HepG2 (cell line): ENCODE data around the gene MPIG6B. TPM values are rescaled to one million over a fixed set of nuclear protein-coding genes. Genes with fewer than 3 reads are reported as not detected.

Experiments used
- ARHGAP35 ChIP-seq: sonication (generic); formaldehyde crosslinking; IDR thresholded peaks from 2 replicates; pipeline ENCODE4 v1.9.0; 2022; ENCODE audit warnings: mild to moderate bottlenecking, inconsistent platforms, moderate library complexity, missing genetic modification reagents, borderline replicate concordance
- ATF7-NPFF ChIP-seq: sonication (generic); formaldehyde crosslinking; IDR thresholded peaks from 2 replicates; pipeline ENCODE4 v1.8.1; 2023; ENCODE audit warnings: mild to moderate bottlenecking, low read depth, missing genetic modification reagents, moderate library complexity
- DDIT3 ChIP-seq: sonication (generic); formaldehyde crosslinking; IDR thresholded peaks from 2 replicates; pipeline ENCODE4 v1.4.0; 2020; ENCODE audit warnings: mild to moderate bottlenecking, missing genetic modification reagents
- DPF2 ChIP-seq: sonication (generic); formaldehyde crosslinking; IDR thresholded peaks from 2 replicates; pipeline ENCODE4 v1.4.0; 2020; ENCODE audit warnings: mild to moderate bottlenecking, low read depth, missing genetic modification reagents, borderline replicate concordance
- MAZ ChIP-seq, 2 experiments: sonication (generic) in 1 of 2; formaldehyde crosslinking in 1 of 2; IDR thresholded peaks; 2 replicates each; pipeline versions ENCODE4 v1.5.0 to v1.6.1; 2012 to 2020; ENCODE audit warnings: low read depth in 2 of 2, mild to moderate bottlenecking in 2 of 2, borderline replicate concordance in 1 of 2, improper control_type of control experiment in 1 of 2, low read length in 1 of 2, missing genetic modification reagents in 1 of 2, moderate library complexity in 1 of 2
- NR2F1 ChIP-seq, 2 experiments: fragments of 450-650 bp in 1 of 2; formaldehyde crosslinking in 1 of 2; IDR thresholded peaks; 2 replicates each; pipeline versions ENCODE4 v1.5.0 to v1.6.1; 2016 to 2020; ENCODE audit warnings: mild to moderate bottlenecking in 1 of 2, missing compliant biosample characterization in 1 of 2, missing genetic modification reagents in 1 of 2, moderate library complexity in 1 of 2
- PAX8 ChIP-seq: sonication (generic); formaldehyde crosslinking; IDR thresholded peaks from 2 replicates; pipeline ENCODE4 v1.8.0; 2022; ENCODE audit warnings: mild to moderate bottlenecking, missing genetic modification reagents, borderline replicate concordance
- PRPF4 ChIP-seq: fragments of 200-400 bp; formaldehyde crosslinking; IDR thresholded peaks from 2 replicates; pipeline ENCODE4 v1.6.1; 2016; ENCODE audit warnings: low read length, low read depth; ENCODE audit not compliant: poor library complexity, severe bottlenecking
- ZBTB44 ChIP-seq: sonication (generic); formaldehyde crosslinking; IDR thresholded peaks from 2 replicates; pipeline ENCODE4 v1.4.0; 2020; ENCODE audit warnings: missing genetic modification reagents
- ZMAT3 ChIP-seq: sonication (generic); formaldehyde crosslinking; conservative IDR thresholded peaks from 2 replicates; pipeline ENCODE4 v1.7.0; 2021; ENCODE audit warnings: missing genetic modification reagents
- ZNF207 ChIP-seq: fragments of 450-650 bp; IDR thresholded peaks from 2 replicates; pipeline ENCODE4 v1.6.1; 2016; ENCODE audit warnings: antibody characterized with exemption, borderline replicate concordance
- ZNF337 ChIP-seq: sonication (generic); formaldehyde crosslinking; IDR thresholded peaks from 2 replicates; pipeline ENCODE4 v1.5.1; 2020; ENCODE audit warnings: missing genetic modification reagents, low read depth, mild to moderate bottlenecking, borderline replicate concordance
- ZNF678 ChIP-seq: sonication (generic); formaldehyde crosslinking; IDR thresholded peaks from 2 replicates; pipeline ENCODE4 v1.4.0; 2020; ENCODE audit warnings: mild to moderate bottlenecking, missing genetic modification reagents
- ZNF747 ChIP-seq: sonication (generic); formaldehyde crosslinking; IDR thresholded peaks from 2 replicates; pipeline ENCODE4 v1.8.1; 2023; ENCODE audit warnings: missing genetic modification reagents, mild to moderate bottlenecking, borderline replicate concordance
- ZNF790 ChIP-seq: sonication (generic); formaldehyde crosslinking; IDR thresholded peaks from 2 replicates; pipeline ENCODE4 v1.8.0; 2022; ENCODE audit warnings: missing genetic modification reagents, mild to moderate bottlenecking, borderline replicate concordance
- ZSCAN31 ChIP-seq: sonication (generic); formaldehyde crosslinking; IDR thresholded peaks from 2 replicates; pipeline ENCODE4 v1.5.0; 2020; ENCODE audit warnings: low read depth, mild to moderate bottlenecking, missing genetic modification reagents
- polyA plus RNA-seq, 8 experiments: library from polyadenylated mRNA; depleted of rRNA in 3 of 8; stranded (reverse) in 7 of 8; unstranded in 1 of 8; fragments of >200 nt; fragmentation: Illumina TruSeq in 4 of 8; extraction: Trizol in 4 of 8; gene quantifications; 2 replicates each; pipeline versions ENCODE4 v1.2.1 to v1.2.3, GENCODE V29; 2011 to 2016; ENCODE audit warnings: low read depth in 4 of 8, missing spikeins in 1 of 8, mixed read lengths in 1 of 8; ENCODE audit not compliant: insufficient read depth in 1 of 8
- total RNA-seq, 5 experiments: library from RNA; depleted of rRNA; stranded (reverse); fragments of >200 nt; fragmentation: Illumina TruSeq; extraction: Trizol; gene quantifications; 2 replicates each; pipeline ENCODE4 v1.2.3, GENCODE V29; 2016; ENCODE audit warnings: low read depth in 1 of 5
- TF ChIP-seq, protein P1 (sequence below): sonication (generic); formaldehyde crosslinking; conservative IDR thresholded peaks from 2 replicates; pipeline ENCODE4 v1.5.0; 2020; ENCODE audit warnings: missing genetic modification reagents
- TF ChIP-seq, protein P2 (sequence below): sonication (generic); formaldehyde crosslinking; IDR thresholded peaks from 2 replicates; pipeline ENCODE4 v1.4.0; 2020; ENCODE audit warnings: missing genetic modification reagents

Gene MPIG6B
- total and polyA plus RNA-seq, 2 of the 13 experiments (the other 11 are each of a cell fraction or from before 2014, with no cell fraction given) = not detected

GRCh38 chr6:31702819-31703716, 20.1 kb upstream of the MPIG6B start, which contains the start of gene ABHD16A (continued):
- TF ChIP-seq MAZ (IDR thresholded peaks at IDR 0.05; ENCODE audit: borderline replicate concordance, low read depth, low read length) (peak; percentile 78), MAZ (CRISPR knock-in tag; IDR thresholded peaks at IDR 0.05; ENCODE audit: low read depth) (peak; percentile 69; the same call in 1 of the 2 replicates), DPF2 (no peak), NR2F1 (CRISPR knock-in tag; IDR thresholded peaks at IDR 0.05) (no peak), ZNF790 (CRISPR knock-in tag) (no peak), PAX8 (CRISPR knock-in tag) (no peak), ZNF207 (no peak), ZMAT3 (CRISPR knock-in tag) (peak; percentile 50; the same call in 1 of the 2 replicates), ZSCAN31 (CRISPR knock-in tag) (peak; percentile 71; the same call in 1 of the 2 replicates), ARHGAP35 (no peak), ZNF747 (CRISPR knock-in tag) (peak; percentile 79; the same call in 1 of the 2 replicates), ATF7-NPFF (CRISPR knock-in tag) (no peak), ZBTB44 (0 out of 2 replicates have a peak, but pooled peaks have one; percentile 48), ZNF678 (no peak), PRPF4 (no peak), ZNF337 (CRISPR knock-in tag) (no peak), DDIT3 (peak; percentile 82; the same call in 1 of the 2 replicates)
- TF ChIP-seq, protein P1, sequence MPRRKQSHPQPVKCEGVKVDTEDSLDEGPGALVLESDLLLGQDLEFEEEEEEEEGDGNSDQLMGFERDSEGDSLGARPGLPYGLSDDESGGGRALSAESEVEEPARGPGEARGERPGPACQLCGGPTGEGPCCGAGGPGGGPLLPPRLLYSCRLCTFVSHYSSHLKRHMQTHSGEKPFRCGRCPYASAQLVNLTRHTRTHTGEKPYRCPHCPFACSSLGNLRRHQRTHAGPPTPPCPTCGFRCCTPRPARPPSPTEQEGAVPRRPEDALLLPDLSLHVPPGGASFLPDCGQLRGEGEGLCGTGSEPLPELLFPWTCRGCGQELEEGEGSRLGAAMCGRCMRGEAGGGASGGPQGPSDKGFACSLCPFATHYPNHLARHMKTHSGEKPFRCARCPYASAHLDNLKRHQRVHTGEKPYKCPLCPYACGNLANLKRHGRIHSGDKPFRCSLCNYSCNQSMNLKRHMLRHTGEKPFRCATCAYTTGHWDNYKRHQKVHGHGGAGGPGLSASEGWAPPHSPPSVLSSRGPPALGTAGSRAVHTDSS (CRISPR knock-in tag) = no peak
- TF ChIP-seq, protein P2, sequence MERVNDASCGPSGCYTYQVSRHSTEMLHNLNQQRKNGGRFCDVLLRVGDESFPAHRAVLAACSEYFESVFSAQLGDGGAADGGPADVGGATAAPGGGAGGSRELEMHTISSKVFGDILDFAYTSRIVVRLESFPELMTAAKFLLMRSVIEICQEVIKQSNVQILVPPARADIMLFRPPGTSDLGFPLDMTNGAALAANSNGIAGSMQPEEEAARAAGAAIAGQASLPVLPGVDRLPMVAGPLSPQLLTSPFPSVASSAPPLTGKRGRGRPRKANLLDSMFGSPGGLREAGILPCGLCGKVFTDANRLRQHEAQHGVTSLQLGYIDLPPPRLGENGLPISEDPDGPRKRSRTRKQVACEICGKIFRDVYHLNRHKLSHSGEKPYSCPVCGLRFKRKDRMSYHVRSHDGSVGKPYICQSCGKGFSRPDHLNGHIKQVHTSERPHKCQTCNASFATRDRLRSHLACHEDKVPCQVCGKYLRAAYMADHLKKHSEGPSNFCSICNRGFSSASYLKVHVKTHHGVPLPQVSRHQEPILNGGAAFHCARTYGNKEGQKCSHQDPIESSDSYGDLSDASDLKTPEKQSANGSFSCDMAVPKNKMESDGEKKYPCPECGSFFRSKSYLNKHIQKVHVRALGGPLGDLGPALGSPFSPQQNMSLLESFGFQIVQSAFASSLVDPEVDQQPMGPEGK = peak; percentile 67; the same call in 1 of the 2 replicates
